Stimulated activated CD8-positive, alpha-beta memory T cell treated with anti-CD3 and anti-CD28 coated beads, Interleukin-4, amount 100 ng/mL, for 48 hours (primary cell): Measurements from ENCODE around the gene ANTXR2.

Source experiments
- DNase-seq: peaks from one replicate; pipeline ENCODE4 v3.0.0-alpha.2; 2020

ANTXR2 gene

DNA sequence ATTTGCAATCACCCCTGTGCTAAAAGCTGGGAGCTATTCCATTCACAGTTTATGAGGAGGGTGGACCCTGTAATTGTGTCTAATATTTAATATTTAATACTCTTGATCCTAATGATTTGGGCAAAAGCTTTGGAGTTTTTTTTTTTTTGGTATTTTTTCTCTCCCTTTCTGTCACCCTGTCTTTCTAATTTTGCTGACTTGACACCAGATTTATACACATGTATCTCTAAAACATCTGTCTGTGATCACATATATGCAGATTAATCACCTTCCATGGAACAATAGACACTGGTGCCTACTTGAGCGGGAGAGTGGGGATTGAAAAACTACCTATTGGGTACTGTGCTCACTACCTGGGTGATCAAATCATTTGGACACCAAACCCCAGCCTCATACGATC is 18.7 kb upstream of the ANTXR2 start:
- DNase-seq, result no peak

DNA sequence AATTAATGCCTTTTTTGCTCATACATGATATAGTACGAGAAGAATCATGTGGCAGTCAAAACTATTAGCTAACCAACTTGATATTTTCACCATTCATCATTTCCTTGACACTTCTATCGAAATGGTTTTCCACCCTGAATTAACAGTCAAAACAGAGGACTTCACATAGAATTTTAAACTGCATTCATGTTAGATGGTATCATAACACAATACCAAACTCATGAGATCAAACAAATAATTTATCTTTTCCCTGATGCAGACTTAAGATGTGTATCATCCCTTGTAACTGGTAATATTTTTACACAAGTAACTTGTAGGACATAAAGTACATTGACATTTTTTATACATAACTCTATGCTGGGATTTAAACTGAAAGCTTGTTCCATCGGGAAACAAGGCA is 18.2 kb upstream of the ANTXR2 start:
- DNase-seq, result no peak

DNA sequence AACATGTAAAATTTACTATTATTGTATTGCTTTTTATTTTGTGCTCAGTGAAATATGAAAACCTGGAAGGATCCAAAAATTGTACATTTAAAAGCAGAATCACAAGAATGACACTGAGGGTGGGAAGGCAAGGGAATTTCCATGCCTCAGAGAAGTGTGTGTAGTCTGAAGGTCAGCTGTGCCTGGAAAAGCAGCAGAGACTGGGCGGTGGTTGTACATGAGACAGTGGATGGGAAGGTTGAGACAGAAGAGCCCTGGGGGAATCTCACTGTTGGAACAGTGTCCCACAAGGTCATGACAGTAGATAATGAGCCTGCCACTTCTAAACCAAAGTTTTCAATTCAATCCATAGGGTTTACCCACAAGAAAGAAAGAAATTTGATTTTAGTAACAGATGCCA is 17.1 kb upstream of the ANTXR2 start:
- no peak for DNase-seq

DNA sequence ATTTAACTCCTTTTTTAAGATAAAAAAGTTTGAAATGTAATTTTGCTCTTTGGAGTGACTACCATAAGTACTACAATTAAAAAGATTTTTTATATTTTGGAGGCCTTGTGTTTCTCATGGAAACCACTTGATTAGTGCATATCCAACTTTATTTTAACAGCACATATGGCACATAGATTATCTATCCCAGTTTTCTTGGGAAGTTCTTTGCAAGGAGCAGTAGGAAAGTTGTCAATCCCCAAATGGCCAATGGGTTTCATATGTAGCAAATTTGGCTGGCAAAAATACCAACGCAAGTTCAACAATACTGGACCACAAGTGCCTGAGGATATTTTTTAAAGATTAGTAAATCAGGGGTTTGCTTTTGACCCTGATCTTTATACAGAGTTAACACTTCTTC is 15.4 kb upstream of the ANTXR2 start:
- DNase-seq, result no peak

DNA sequence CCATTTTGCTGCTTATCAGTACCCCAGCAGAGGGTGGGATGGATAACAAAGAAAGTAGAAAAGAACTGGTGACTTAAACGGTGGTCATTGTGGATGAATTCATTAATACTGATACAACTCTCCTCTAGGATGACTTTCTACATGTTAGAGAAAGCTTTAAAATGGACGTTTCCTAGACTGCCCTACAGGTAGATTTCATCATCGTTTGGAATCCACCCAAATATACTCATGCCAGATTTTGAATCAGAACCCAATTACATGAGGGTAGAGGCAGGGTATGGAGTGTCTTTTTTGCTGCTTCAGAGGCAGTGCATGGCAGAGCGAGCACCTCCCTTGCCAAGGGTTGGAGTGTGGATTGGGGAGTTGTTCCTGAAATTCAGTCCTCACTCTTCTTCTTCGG is 13.3 kb upstream of the ANTXR2 start:
- no peak for DNase-seq

DNA sequence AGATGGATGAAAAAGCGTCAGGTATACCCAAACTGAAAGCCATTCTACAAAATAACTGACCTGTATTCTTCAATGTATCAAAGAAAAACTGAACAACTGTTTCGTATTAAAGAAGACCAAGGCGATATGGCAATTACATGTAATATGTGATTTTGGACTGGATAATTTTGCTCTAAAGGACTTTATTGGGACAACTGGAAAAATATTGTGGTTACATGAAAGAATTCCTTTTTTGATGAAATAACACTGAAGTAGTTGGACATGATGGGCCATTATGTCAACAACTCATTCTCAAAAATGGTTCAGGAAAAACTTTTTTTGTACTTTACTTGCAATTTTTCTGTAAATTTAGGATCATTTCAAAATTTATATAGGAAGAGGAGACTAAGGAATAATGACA is 12.1 kb upstream of the ANTXR2 start:
- DNase-seq, result no peak

DNA sequence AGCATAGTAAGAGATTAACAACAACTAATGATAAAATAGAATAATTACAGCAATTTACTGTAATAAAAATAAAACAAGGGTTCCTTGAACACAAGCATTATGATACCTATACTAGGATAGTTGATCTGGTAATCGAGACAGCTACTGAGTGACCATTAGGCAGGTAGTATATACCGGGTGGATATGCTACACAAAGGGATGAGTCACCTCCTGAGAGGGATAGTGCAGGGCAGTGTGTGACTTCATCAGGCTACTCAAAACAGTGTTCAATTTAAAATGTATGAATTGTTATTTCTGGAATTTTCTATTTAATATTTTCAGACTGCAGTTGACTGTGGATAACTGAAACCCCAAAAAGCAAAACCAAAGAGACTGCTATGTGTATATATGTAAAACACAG is 9.7 kb upstream of the ANTXR2 start:
- no peak for DNase-seq

DNA sequence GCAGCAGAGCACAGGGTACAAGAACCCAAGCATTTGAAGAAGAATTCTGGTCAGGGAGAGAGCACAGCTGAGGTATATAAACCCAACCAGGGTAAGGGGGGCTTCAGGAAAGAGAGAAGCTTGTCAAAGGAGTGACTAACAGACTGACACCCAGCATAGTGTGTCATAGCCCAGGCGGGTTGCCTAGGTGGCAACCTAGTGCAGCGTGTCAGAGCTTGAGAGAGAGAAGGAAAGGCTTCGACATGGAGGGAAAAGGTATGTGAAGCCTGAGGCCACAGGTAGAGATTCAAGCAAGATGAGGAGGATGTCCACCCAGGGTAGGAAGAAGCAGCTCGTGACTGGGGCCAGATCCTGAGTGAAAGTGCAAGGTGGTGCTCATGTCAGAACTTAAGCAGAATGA is 8.5 kb upstream of the ANTXR2 start:
- no peak for DNase-seq

DNA sequence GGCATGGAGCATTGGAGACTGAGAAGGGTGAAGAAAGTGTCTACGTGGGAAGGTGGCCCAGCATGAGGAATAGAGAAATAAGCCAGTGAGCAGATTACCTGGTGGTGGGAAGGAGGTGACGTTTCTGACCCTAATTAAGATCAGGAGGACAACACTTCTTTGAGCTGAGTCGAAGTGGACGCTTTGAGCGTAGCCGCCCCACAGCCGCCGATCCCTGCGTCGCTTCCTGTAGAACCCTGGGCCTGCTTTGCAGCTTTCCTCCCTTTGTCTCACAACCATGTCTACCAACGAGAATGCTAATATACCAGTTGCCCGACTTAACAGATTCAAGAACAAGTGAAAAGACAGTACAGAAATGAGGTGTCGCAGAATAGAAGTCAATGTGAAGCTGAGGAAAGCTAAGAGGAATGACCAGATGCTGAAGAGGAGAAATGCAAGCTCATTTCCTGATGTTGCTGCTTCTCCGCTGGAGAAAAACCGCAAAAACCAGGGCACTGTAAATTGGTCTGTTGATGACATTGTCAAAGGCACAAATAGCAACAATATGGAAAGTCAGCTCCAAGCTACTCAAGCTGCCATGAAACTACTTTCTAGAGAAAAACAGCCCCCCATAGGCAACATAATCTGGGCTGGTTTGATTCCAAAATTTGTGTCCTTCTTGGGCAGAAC is 6.4 kb upstream of the ANTXR2 start:
- no peak for DNase-seq

DNA sequence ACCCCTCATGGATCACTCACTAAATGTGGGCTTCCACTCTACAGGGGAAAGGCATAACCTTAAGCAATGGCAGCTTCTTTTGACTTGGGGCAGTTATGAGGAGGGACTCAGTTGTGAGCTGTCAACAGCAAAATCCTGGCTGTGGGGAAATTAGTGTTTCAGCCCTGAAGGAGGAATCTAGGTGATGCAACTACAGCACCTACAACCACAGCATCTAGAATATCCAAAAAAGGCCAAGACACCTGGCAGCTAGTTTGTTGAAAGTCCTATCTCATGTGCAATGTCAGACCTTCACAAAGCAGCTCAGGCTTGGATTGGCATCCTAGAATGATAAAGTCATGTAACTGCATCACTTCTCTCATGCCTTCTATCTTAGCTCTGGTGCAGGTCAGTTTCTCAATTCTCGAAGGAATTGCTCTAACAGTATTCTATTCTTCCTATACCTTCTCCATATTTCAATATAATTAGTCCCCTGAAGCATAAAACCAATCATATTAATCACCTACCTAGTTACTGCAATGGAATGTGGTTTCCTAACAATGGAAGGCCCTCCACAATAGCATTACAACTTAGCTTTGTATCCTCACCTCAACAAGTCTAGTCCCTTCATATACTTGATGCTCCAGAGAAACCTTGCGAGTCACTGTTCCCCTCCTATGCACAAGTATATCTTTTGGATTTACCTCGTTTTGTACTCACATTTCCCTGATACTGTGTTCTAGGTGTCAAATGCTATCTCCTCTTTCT is 5.5 kb upstream of the ANTXR2 start:
- no peak for DNase-seq

DNA sequence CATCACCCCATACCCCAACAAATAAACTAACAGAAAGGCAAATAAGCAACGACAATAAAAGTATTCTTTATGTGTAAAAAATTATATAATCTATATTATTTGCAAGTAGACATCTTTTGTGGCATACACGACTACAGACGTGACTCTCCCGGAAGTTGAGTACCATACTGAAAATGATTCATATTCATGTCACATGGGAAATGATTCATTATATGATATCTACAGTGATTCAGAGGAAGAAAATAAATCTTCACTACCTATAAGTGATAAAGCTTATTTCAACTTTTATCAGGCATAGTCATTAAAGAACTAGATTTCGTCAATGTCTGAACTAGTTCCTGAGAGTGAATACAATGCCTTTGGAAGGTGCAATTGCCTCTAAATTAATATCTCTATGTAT is 4.6 kb upstream of the ANTXR2 start:
- no peak for DNase-seq

DNA sequence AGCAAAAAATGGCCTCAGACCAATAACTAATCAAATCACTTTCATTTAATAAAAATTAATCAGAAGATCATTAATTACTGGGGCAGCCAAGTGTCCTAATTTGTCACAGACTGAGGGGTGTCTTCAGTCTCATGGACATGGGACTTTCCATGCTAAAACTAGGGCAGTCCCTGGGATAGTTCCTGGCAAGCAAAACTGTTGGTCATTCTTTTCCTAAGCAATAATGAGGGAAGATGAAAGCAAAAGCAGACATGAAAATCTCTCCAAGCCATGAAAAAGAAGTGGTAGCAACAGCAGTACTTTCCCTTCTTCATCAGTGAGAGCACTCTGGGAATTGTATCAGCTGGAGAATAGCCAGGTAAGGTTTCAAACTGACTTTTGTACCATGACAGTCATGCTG is 3.7 kb upstream of the ANTXR2 start:
- DNase-seq, result no peak

DNA sequence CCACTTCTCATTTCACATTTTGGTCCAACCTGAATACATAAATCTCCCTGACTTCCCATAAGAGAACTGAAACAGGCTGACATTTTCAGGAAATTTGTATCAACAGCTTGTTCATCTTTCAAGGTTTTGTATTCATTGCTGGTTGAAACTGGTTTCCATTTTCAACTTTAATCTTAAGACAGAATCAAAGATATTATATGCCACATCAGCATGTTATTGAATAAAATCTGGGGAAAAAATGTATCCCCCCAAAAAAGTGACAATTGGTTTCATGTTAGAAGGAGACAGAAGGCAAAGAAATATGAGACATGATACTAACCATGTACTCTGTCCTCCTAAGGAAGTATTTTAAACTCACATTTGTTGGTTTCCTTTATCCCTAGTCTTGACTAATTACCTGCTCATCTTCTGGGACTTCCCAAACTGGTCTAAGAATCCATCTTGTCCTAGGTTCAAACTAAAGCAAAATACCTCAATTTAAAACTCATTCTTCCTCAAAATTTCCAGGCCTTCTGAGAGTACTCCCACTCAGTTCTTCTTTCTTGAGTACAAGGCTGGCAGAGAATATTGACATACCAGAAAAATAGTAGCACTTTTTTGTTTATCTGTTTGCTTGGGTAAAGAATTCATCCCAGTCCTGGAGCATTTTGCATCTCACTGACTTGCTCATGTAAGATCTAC is 3.1 kb upstream of the ANTXR2 start:
- DNase-seq, result no peak

DNA sequence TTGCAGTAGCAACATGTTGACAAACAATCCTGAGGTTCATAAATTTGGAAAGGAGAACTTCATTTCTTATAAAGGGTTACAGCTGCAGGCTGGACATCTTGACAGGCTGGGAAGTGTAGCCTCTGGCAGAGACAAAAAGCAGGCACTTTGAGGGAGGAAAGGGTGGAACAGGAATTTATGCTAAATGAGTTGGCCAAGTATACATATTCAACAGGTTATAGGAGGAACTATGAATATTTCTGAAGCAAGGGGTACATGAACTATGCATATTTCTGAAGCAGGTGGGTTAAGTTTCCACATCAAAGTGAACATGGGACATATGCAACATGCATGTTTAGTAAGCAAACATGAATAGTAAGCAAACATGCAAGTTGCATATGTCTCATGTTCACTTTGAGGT is 1.6 kb upstream of the ANTXR2 start:
- no peak for DNase-seq

DNA sequence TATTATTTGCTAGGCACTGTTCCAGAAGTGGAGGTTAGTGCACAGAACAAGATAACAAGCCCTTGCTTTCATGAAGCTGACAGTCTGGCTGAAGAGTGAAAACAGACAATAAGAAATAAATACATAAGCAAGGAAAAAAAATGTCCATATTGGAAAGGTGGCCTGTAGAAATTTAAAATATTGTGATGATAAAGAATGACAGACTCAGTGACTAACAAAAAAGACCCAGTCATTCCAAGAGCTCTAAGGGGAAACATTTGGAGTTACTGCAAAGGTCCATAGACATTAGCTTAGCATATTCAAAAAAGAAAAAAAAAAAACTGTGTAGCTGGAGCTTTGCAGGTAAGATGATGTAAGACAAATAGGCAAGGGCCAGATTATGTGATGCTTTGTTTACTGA is 1.0 kb upstream of the ANTXR2 start:
- DNase-seq, result no peak

DNA sequence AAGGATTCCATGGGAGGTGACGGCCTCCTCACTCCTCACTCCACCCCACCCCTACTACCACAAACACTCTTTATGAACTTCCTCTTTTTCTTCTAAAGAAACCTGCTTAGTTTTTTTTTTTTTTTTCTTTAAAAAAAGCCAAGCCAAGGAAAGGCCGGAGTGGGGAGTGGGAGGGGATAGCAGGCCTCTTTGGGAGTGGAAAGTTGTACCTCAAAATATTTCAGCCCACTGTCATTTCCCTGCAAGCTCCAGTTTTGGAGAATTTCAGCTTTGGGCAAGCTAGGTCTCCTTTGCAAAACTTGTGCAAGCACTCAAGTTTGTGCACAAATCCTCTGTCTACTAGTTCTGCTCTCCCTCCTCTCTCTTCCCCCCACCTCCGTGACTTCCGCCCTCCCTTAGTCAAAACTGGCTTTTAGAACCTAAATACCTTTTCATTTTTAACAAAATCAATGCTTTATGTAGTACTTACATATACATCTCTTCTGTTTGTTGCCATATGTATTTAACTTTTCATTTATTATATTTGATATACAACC is 512 bp upstream of the ANTXR2 start:
- no peak for DNase-seq

DNA sequence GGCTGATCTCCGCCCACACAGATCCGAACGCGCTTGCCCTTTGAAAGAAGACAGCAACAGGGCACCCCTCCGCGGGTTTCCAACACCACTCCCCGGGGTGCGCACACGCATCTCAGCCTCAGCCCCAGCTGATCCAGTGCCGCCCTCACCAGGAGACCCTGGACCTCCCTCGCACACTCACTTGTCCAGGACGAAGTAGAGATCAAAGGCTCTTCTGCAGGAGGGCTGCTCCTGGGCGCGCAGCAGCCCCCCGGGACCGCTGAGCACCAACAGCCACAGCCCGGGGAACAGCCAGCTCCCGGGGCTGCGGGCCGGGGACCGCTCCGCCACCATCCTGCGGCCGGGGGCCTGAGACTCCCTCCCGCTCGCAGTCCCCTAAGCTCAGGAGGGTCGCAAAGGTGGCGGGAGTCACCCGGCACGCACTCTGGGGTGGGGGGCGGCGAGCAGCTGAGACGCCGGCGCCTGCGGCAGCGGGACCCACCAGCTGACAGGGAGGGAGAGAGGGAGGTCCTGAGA is 743 bp downstream of the ANTXR2 start:
- DNase-seq, result peak; percentile 63

DNA sequence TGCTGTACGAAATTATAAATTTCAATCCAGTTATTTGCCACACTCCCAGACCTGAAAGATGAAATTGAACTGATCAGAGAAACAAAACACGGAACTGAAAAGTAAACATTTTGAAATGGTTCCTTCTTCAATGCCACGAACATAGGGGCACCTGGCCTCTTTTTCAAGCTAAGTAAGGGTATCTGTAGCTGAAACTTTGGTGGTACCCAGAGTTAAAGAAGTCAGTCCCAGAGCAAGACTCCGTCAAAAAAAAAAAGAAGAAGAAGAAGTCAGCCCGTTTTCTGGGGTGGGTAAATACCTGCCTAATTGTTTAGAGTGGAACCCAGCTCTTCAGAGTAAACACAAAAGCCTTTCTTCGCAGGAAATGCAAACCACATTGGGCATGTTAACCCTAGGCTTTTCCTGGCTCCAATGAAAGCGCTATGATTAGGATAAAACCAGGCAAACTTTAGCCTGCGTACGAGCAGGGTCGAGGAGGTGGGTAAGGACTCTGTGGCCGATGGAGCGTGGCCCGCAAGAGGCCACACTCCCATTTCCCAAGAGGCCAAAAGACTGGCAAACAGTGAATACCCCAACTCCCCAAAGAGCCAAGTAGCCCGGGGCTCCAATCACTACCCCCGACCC is 1.3 kb downstream of the ANTXR2 start:
- DNase-seq, result no peak

DNA sequence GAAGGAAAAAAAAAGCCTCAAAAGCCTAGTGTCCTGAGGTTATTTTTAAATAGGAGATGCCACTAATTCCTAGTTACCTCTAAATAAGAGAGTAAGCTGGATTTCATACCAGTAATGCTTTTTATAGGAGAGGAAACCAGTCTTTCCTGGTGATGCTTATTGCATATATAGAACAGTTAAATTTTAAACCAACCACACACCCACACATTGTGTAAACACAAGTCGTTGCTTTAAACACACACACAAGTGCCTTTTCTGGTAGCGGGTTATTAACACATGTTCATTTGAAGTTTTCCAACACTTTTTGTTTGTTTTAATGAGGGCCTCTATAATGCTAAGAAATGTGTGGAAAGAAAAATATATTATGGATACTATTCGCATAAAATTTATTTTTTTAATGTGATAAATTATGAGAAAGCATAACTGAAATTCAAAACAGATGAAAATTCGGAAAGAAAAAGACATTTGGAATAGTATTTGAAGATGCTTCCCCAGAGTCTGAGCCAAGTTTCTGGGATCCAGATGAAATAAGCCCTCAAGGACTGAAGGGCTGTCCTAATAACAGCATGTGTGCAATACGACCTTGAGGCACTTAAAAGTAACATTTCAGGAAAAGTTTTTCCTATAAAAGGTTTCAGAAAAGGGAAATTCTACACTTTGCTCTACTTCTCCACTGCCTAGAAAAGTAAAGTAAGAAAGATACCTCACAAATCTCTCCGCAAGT is 2.0 kb downstream of the ANTXR2 start:
- DNase-seq, result no peak

DNA sequence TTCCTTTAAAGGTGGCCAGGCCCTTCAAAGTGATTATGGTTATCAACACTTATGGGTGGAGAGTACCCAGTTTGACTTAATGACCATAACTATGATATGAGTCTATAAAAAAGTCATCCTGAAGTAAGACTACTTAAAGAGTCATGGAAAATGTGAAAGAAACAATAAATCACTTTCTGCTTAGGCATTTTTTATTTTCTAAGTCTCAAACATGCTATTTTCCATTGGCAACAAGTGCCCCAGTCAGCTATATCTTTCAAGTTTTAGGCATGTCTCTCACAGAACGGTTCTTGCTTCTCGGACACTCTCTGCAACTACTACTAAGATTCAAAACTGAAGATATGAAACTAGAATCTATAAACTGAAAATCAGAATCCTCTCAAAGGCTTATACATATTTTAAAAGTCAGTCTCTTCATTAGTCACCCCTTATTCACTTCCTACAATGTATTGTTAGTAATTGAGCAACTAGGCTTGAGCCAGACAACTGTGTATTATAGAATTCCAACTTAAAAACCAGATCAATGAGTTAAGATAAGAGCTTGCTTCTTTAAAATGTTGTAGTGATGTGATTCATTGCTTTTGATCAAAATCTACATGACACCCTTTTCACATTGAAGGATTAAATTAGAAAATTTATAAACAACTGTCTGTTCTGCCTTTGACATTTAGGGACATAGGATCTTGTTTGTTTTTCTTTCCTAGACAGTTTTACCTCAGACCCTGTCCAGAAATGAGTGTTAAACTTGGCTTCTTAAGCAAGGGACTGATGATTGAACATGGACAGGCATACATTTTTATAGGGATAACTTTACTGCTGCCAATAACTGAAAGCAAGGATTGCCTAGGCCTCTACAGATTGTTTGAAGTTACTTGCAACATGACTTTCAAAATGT is 2.9 kb downstream of the ANTXR2 start:
- no peak for DNase-seq

DNA sequence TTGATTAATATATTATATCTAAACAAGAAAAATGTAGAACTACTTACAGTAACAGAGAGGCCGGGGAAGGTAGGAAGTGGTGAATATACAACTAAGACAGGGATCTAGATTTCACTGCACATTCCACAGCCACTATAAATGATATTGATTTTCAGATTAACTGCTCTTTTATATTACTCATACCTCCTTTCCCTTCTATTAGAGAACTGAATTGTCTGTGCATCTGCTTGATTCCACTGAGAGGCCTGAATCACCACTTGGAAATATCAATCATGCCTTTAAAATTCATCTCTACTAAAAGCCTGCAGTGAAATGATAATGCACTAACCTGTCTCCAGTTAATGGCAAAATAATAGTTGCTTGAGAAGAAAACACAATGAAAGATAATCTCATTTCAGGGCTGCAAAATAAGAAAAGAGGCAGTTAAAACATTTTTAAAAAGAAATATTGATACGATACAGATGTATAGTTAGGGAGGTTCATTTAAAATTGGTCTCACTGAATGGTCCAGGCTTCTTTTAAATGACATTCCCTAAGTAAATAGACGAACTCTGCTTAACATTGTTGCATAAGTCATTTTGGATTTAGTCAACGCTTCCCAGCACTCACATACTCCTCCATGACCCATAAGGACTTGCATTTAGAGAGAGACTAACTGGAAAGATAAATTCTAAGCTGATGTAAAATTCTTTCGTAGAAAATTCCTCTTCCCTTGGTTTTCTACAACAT is 3.8 kb downstream of the ANTXR2 start:
- no peak for DNase-seq
